Vagina (tissue), 2 donors: ENCODE measurements around the gene ANKRD34C.

Source experiments
- CTCF ChIP-seq, 3 experiments: fragments of 450-650 bp in 2 of 3; fragments of 200-600 bp in 1 of 3; sonication (generic) in 1 of 3; IDR thresholded peaks; one replicate each; pipeline ENCODE4 v1.5.1; 2017 to 2019; ENCODE audit warnings: antibody characterized with exemption in 3 of 3, mild to moderate bottlenecking in 2 of 3, moderate library complexity in 2 of 3
- POLR2A ChIP-seq, 2 donors: fragments of 450-650 bp; IDR thresholded peaks; one replicate each; pipeline ENCODE4 v1.6.1; 2017; ENCODE audit warnings: antibody characterized with exemption in 2 of 2, mild to moderate bottlenecking in 2 of 2, moderate library complexity in 2 of 2

- TF ChIP-seq CTCF (IDR thresholded peaks at IDR 0.05) (no peak), POLR2A (IDR thresholded peaks at IDR 0.05) (no peak)
Measured at GRCh38 chr15:79243723-79244122, 38.8 kb upstream of the ANKRD34C start.
